Lung (tissue), 12 donors: Measurements from ENCODE around the gene IPO5. TPM values are rescaled to one million over a fixed set of nuclear protein-coding genes. Genes with fewer than 3 reads are reported as not detected.
"Not testable (repeated sequence)": the region's sequence is repeated elsewhere in the genome, so short reads cannot be mapped to it uniquely, and the experiment has no call there.

Experiments used
- ATAC-seq: fragments of 200-7000 bp; cut with Tn5 transposase; one replicate; pipeline ENCODE4 v1.9.1; 2020; ENCODE audit warnings: moderate number of reproducible peaks; ENCODE audit not compliant: insufficient read depth, low FRiP score
- DNase-seq, 3 donors: peaks; one replicate each; pipeline ENCODE4 v3.0.0-alpha.2; 2013 to 2017
- H3K27ac ChIP-seq, 2 donors: one replicate each; pipeline ENCODE4 v1.5.1; 2013; ENCODE audit warnings: mild to moderate bottlenecking in 2 of 2, moderate library complexity in 2 of 2, control low read depth in 1 of 2, inconsistent platforms in 1 of 2, low read depth in 1 of 2, low read length in 1 of 2
- H3K27me3 ChIP-seq, 3 donors: one replicate each; pipeline ENCODE4 v1.5.1; 2013; ENCODE audit warnings: low read length in 2 of 3; ENCODE audit not compliant: control insufficient read depth in 3 of 3, insufficient read depth in 3 of 3
- H3K36me3 ChIP-seq, 4 donors: one replicate each; pipeline ENCODE4 v1.5.1; 2013; ENCODE audit warnings: low read length in 4 of 4, mild to moderate bottlenecking in 1 of 4, moderate library complexity in 1 of 4; ENCODE audit not compliant: control insufficient read depth in 4 of 4, insufficient read depth in 4 of 4
- H3K4me1 ChIP-seq, 5 donors: one replicate each; pipeline ENCODE4 v1.5.1; 2013; ENCODE audit warnings: low read length in 5 of 5, mild to moderate bottlenecking in 2 of 5, moderate library complexity in 1 of 5; ENCODE audit not compliant: control insufficient read depth in 5 of 5, insufficient read depth in 5 of 5
- H3K4me3 ChIP-seq: one replicate; pipeline ENCODE4 v1.5.1; 2013; ENCODE audit warnings: mild to moderate bottlenecking, control low read depth, moderate library complexity
- H3K9ac ChIP-seq, 2 donors: one replicate each; pipeline ENCODE4 v1.5.1; 2013; ENCODE audit warnings: low read length in 2 of 2, control low read depth in 1 of 2; ENCODE audit not compliant: insufficient read depth in 1 of 2
- H3K9me3 ChIP-seq, 4 donors: one replicate each; pipeline ENCODE4 v1.5.1; 2013; ENCODE audit warnings: low read length in 3 of 4, mild to moderate bottlenecking in 1 of 4, moderate library complexity in 1 of 4; ENCODE audit not compliant: control insufficient read depth in 4 of 4, insufficient read depth in 3 of 4
- CTCF ChIP-seq: IDR thresholded peaks from 2 replicates; pipeline ENCODE4 v1.5.1; 2012; ENCODE audit warnings: mild to moderate bottlenecking; ENCODE audit errors: control extremely low read depth, extremely low read depth
- WGBS, 2 donors: extraction: QIAGEN DNeasy Blood & Tissue Kit; methylation state at CpG; one replicate each; pipeline ENCODE4 v1.1.7; 2013; 5-methylcytosine and 5-hydroxymethylcytosine counted together
- polyA plus RNA-seq, 2 donors: library from polyadenylated mRNA; stranded (reverse); fragments of 200-250 nt; gene quantifications; one replicate each; pipeline ENCODE4 v1.2.1, GENCODE V29; 2013
- total RNA-seq, 2 donors: library from RNA; depleted of rRNA in 1 of 2; stranded (reverse); fragments of >200 nt in 1 of 2; gene quantifications; one replicate each; pipeline ENCODE4 v1.2.1, GENCODE V29; 2014 to 2021
- donor health status: control.
- donor health status: control.
- donor health status: Bipolar disorder and iron deficiency.
- donor health status: healthy.
- donor health status: DM: yes; HTN: yes; CAD: no.

Gene IPO5
- total and polyA plus RNA-seq, 4 donors: 26.7 to 137 (median 61.7) TPM

- TF ChIP-seq CTCF: no peak
- DNase-seq: no peak
- peaks cover 0 to 18% (median 4%) of the 10 kb centered on the region in 5 donors for H3K4me1 ChIP-seq
- H3K27ac ChIP-seq: no peak overlapping the region
- H3K4me3 ChIP-seq: no peak overlapping the region
- H3K9ac ChIP-seq: no peak overlapping the region
- H3K27me3 ChIP-seq: no peaks in the 10 kb centered on the region
- ATAC-seq: no peak
- no peaks in the 10 kb centered on the region for H3K9me3 ChIP-seq
- H3K36me3 ChIP-seq: peaks cover 6 to 22% (median 10%) of the 10 kb centered on the region in 4 donors
Observed at GRCh38 chr13:97982286-97982685, 28.8 kb downstream of the IPO5 start.

DNA sequence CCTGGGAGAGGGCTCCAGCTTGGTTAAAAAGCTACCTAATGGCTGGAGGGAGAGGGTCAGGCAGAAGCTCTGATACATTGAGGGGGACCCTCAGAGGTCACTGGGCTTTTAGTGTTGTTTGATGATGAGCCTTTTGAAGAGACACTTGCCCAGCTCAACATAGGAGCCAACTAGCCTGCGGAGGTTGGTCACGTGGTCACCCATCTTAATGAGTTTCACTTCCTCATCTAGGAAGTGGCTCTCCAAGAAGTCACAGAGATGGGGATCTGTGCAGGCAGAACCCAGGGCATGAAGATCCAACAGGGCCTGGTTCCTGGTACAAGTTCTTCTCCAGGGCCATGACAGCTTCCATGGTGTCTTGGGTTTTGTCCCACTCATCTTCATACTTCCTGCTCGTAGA lies 33.4 kb downstream of the IPO5 start:
- no peak for TF ChIP-seq CTCF
- Histone ChIP-seq H3K4me3 (no peak overlapping the region), H3K4me1 (peaks cover 0 to 2% (median 0%) of the 10 kb centered on the region in 5 donors), H3K36me3 (peaks cover 16 to 33% (median 29%) of the 10 kb centered on the region in 4 donors), H3K9ac (no peak overlapping the region), H3K9me3 (no peaks in the 10 kb centered on the region), H3K27ac (no peak overlapping the region), H3K27me3 (no peaks in the 10 kb centered on the region)
- 78 to 83% methylated on average over 3 of the region's 3 CpGs for WGBS, 2 donors
- ATAC-seq: no peak
- DNase-seq: no peak

DNA sequence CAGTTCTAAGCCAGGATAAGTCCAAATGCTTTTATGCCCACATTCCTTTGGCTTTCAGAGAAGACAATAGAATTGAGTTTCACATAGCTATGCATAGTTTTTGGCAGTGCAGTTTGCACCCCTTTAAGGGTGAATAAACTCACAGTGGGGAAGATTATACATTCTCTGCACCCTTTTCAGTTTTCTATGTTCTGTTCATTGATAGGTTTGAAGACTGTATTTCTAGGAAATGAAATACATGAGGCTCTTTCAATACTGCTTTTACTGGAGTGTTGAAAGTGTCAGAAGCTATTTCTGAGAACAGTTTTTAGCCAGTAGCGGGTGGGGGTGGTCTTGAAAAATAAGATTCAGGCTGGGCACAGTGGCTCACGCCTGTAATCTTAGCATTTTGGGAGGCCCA lies 46.2 kb downstream of the IPO5 start:
- ATAC-seq (no peak), DNase-seq (no peak)
- peaks cover 0 to 8% (median 0%) of the 10 kb centered on the region in 5 donors for H3K4me1 ChIP-seq
- H3K4me3 ChIP-seq: no peak overlapping the region
- 95 to 96% methylated on average over 2 of the region's 2 CpGs for whole genome bisulfite sequencing, 2 donors
- peaks cover 7 to 59% (median 27%) of the 10 kb centered on the region in 4 donors for H3K36me3 ChIP-seq
- TF ChIP-seq CTCF: no peak
- H3K9ac ChIP-seq: no peak overlapping the region
- H3K27ac ChIP-seq: no peak overlapping the region
- H3K27me3 ChIP-seq: no peaks in the 10 kb centered on the region
- no peaks in the 10 kb centered on the region for H3K9me3 ChIP-seq

- peaks cover 24 to 63% (median 43%) of the 10 kb centered on the region in 4 donors for H3K36me3 ChIP-seq
- H3K9me3 ChIP-seq: no peaks in the 10 kb centered on the region
- peaks cover 0 to 8% (median 0%) of the 10 kb centered on the region in 5 donors for H3K4me1 ChIP-seq
- no peaks in the 10 kb centered on the region for H3K27me3 ChIP-seq
- TF ChIP-seq CTCF: no peak
- H3K4me3 ChIP-seq: no peak overlapping the region
- no peak for ATAC-seq
- no peak overlapping the region for H3K27ac ChIP-seq
- no peak overlapping the region for H3K9ac ChIP-seq
- peak in 2 of 3 donors; percentile 71 to 74 for DNase-seq
- 52 to 69% methylated on average over 3 of the region's 3 CpGs for WGBS, 2 donors
Observed at GRCh38 chr13:98004107-98004506, 50.6 kb downstream of the IPO5 start.

GRCh38 chr13:98004997-98005396 lies 51.5 kb downstream of the IPO5 start:
- not testable (repeated sequence) for DNase-seq, H3K4me3 ChIP-seq, H3K4me1 ChIP-seq, H3K9me3 ChIP-seq, H3K27ac ChIP-seq, H3K9ac ChIP-seq, ATAC-seq, H3K27me3 ChIP-seq
- WGBS, 2 donors: 94 to 95% methylated on average over 8 of the region's 8 CpGs
- peaks cover 26 to 64% (median 43%) of the 10 kb centered on the region in 4 donors for H3K36me3 ChIP-seq
